Measurements from ENCODE around the gene RALGPS1. TPM values are rescaled to one million over a fixed set of nuclear protein-coding genes. Genes with fewer than 3 reads are reported as not detected.

Gene RALGPS1
- total RNA-seq, 1 experiment from 2014 or later, result 18.6 TPM

DNA sequence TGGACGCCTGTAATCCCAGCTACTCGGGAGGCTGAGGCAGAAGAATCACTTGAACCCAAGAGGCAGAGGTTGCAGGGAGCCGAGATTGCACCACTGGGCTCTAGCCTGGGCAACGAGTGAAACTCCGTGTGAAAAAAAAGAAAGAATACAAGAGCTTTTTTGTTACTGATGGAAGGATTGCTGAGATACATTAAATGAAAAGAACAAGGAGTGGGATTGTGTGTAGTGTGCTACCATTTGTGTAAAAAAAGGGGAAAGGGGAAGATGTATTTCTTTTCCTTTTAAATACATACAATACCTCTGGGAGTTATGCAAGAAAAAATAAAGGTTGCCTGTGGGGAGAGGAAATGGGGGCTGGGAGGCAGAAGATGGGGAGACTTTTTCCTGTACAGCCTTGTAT, 335.3 kb downstream of the RALGPS1 start:
- H2AFZ ChIP-seq (ENCODE audit: low read length), result no peak overlapping the region
- no peak overlapping the region for H4K5ac ChIP-seq (ENCODE audit: insufficient read length, low read depth, low read length)
- H3K9ac ChIP-seq (ENCODE audit: extremely low read depth, insufficient read length, low read length), result no peak overlapping the region
- H2BK20ac ChIP-seq (ENCODE audit: low read depth, low read length, poor library complexity, severe bottlenecking), result no peak overlapping the region
- no peak overlapping the region for H3T11ph ChIP-seq (ENCODE audit: low read length)
- H4K91ac ChIP-seq (ENCODE audit: insufficient read length, low read depth, low read length), result no peak overlapping the region
- no peak overlapping the region for H2BK15ac ChIP-seq (ENCODE audit: low read depth, low read length)
- no peak overlapping the region for H3K56ac ChIP-seq (ENCODE audit: insufficient read length, low read depth, low read length)
- no peak overlapping the region for H3K23ac ChIP-seq (ENCODE audit: insufficient read length, low read depth, low read length)
- no peak overlapping the region for H3K14ac ChIP-seq (ENCODE audit: insufficient read depth, low read length)
- no peak overlapping the region for H2BK120ac ChIP-seq (ENCODE audit: low read depth, low read length, poor library complexity, severe bottlenecking)
- no peaks in the 10 kb centered on the region for H3K9me3 ChIP-seq (ENCODE audit: control insufficient read depth, low read depth, low read length)
- H3K27ac ChIP-seq (ENCODE audit: insufficient read length, low read depth, low read length), result no peak overlapping the region
- no peak overlapping the region for H2BK5ac ChIP-seq (ENCODE audit: insufficient read length, low read length)
- Mint-ChIP-seq H3K4me1 (peaks cover 46 to 47% of the 10 kb centered on the region in 2 experiments), H3K36me3 (ENCODE audit: insufficient read depth in 1 of 3, low read depth in 3 of 3) (peaks cover 5 to 30% (median 26%) of the 10 kb centered on the region in 3 experiments; a peak in 6 of 7 replicates), H3K9me3 (peaks cover 2 to 6% of the 10 kb centered on the region in 2 experiments; a peak in 2 of 5 replicates), H3K27me3 (ENCODE audit: low read depth) (no peaks in the 10 kb centered on the region; the same call in 1 of the 2 replicates), H3K27ac (no peak overlapping the region), H3K4me3 (no peak overlapping the region)
- no peak overlapping the region for H2AK5ac ChIP-seq (ENCODE audit: insufficient read length, low read length)
- no peaks in the 10 kb centered on the region for H3K79me1 ChIP-seq (ENCODE audit: insufficient read depth, low read depth, low read length, poor library complexity, severe bottlenecking)
- no peaks in the 10 kb centered on the region for H3K27me3 ChIP-seq (ENCODE audit: insufficient read depth, low read length)
- DNase-seq, result no peak
- no peaks in the 10 kb centered on the region for H3K79me2 ChIP-seq (ENCODE audit: insufficient read depth, low read length)
- H3K4me2 ChIP-seq (ENCODE audit: insufficient read depth, insufficient read length, low read length), result no peak overlapping the region
- H3K4me1 ChIP-seq (ENCODE audit: insufficient read depth, low read length), result peaks cover 5% of the 10 kb centered on the region; the same call in 1 of the 2 replicates
- H4K8ac ChIP-seq (replicated peaks; ENCODE audit: insufficient read length, low read depth, low read length), result no peak overlapping the region
- H3K18ac ChIP-seq (ENCODE audit: insufficient read length, low read depth, low read length), result no peak overlapping the region
- H3K4ac ChIP-seq (ENCODE audit: low read depth, low read length), result no peak overlapping the region
- no peak overlapping the region for H2BK12ac ChIP-seq (ENCODE audit: insufficient read length, low read depth, low read length)
- whole genome bisulfite sequencing (ENCODE audit: extremely low coverage, insufficient read length, low lambda C conversion rate), result no CpG with 5 or more reads among the region's 5 CpGs
- peaks cover under 1% of the 10 kb centered on the region for H3K23me2 ChIP-seq (ENCODE audit: insufficient read length, low read depth, low read length, poor library complexity, severe bottlenecking)
- TF ChIP-seq, protein P1, sequence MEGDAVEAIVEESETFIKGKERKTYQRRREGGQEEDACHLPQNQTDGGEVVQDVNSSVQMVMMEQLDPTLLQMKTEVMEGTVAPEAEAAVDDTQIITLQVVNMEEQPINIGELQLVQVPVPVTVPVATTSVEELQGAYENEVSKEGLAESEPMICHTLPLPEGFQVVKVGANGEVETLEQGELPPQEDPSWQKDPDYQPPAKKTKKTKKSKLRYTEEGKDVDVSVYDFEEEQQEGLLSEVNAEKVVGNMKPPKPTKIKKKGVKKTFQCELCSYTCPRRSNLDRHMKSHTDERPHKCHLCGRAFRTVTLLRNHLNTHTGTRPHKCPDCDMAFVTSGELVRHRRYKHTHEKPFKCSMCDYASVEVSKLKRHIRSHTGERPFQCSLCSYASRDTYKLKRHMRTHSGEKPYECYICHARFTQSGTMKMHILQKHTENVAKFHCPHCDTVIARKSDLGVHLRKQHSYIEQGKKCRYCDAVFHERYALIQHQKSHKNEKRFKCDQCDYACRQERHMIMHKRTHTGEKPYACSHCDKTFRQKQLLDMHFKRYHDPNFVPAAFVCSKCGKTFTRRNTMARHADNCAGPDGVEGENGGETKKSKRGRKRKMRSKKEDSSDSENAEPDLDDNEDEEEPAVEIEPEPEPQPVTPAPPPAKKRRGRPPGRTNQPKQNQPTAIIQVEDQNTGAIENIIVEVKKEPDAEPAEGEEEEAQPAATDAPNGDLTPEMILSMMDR (conservative IDR thresholded peaks at IDR 0.05), result no peak
- no peaks in the 10 kb centered on the region for H4K20me1 ChIP-seq (ENCODE audit: control insufficient read depth, insufficient read depth, insufficient read length)

Data from H9 (cell line).